HCT116 (cell line): ENCODE measurements around the gene NIPAL1.

Experiments
- CTCF ChIP-seq, 3 experiments: fragments of 200-600 bp in 1 of 3; sonication (generic) in 1 of 3; IDR thresholded peaks in 2 of 3; conservative IDR thresholded peaks in 1 of 3; 2 replicates each; pipeline ENCODE4 v1.5.1; 2012 to 2017; ENCODE audit warnings: low read depth in 2 of 3, low read length in 2 of 3, antibody characterized with exemption in 1 of 3, borderline replicate concordance in 1 of 3, control low read depth in 1 of 3, mild to moderate bottlenecking in 1 of 3, mixed read lengths in 1 of 3, mixed run types in 1 of 3, moderate library complexity in 1 of 3; ENCODE audit not compliant: insufficient read depth in 1 of 3
- EZH2 ChIP-seq: fragments of 200-600 bp; sonication (generic); IDR thresholded peaks from 2 replicates; pipeline ENCODE4 v1.6.1; 2017; ENCODE audit warnings: antibody characterized with exemption, mixed run types
- EZH2phosphoT487 ChIP-seq: fragments of 200-600 bp; IDR thresholded peaks from 2 replicates; pipeline ENCODE4 v1.6.1; 2018; ENCODE audit warnings: antibody characterized with exemption, borderline replicate concordance
- POLR2AphosphoS5 ChIP-seq: IDR thresholded peaks from 2 replicates; pipeline ENCODE4 v1.6.1; 2011; ENCODE audit warnings: mild to moderate bottlenecking, low read depth, low read length, moderate library complexity
- RAD21 ChIP-seq: IDR thresholded peaks from 2 replicates; pipeline ENCODE4 v1.6.1; 2012; ENCODE audit warnings: low read depth, mild to moderate bottlenecking
- YY1 ChIP-seq: IDR thresholded peaks from 2 replicates; pipeline ENCODE4 v1.6.1; 2011; ENCODE audit warnings: low read length, low read depth, moderate library complexity, mild to moderate bottlenecking; ENCODE audit not compliant: insufficient replicate concordance; ENCODE audit errors: extremely low read depth
- ZFX ChIP-seq: fragments of 450-650 bp; IDR thresholded peaks from 2 replicates; pipeline ENCODE4 v1.6.1; 2017

GRCh38 chr4:48074657-48075056 lies 58.1 kb downstream of the NIPAL1 start:
- no peak for TF ChIP-seq EZH2phosphoT487
- no peak for TF ChIP-seq EZH2
- no peak for TF ChIP-seq POLR2AphosphoS5
- TF ChIP-seq YY1 = no peak
- TF ChIP-seq RAD21 = no peak
- TF ChIP-seq CTCF (IDR thresholded peaks at IDR 0.05 in 2 of 3, conservative IDR thresholded peaks at IDR 0.05 in 1 of 3; ENCODE audit: borderline replicate concordance in 1 of 3, insufficient read depth in 1 of 3, low read depth in 2 of 3, low read length in 2 of 3) = no peak
- no peak for TF ChIP-seq ZFX
